GM18873 (cell line): ENCODE results near the gene MKNK2.

Experiments used
- ATAC-seq: cut with Tn5 transposase; IDR thresholded peaks from one replicate; pipeline ENCODE4 v1.9.1; 2021; ENCODE audit warnings: mild to moderate bottlenecking, moderate library complexity, moderate number of reproducible peaks; ENCODE audit not compliant: unreplicated experiment, low FRiP score

Gene MKNK2

DNA sequence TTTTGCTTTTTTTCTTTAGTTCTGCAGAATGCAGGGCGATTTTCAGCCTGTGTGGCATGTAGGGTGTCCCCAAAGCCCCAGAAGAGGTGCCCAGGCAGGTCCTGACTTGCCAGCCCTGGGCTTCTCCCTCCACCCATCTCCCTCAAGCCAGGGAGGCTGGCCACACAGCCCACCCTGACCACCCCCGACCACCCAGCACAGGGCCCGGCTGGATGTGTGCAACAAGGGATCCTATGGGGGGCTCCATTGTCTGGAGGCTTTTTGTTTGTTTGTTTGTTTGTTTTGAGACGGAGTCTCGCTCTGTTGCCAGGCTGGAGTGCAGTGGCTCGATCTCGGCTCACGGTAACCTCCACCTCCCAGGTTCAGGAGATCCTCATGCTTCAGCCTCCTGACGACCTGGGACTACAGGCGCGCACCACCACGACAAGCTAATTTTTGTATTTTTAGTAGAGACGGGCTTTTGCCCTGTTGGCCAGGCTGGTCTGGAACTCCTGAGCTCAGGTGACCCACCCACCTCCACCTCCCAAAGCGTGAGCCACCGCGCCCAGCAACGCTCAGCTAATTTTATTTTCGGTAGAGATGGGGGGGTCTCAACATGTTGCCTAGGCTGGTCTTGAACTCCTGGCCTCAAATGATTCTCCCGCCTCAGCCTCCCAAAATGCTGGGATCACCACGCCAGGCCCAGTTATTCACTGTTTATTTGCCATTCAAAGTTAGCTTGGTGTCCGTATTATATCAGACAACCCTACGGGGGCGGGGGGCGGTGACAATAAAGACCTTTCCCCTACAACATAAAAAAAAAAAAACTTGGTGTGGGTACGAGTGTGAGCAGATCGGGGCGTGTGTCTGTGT, 7.8 kb upstream of the MKNK2 start:
- no peak for ATAC-seq

DNA sequence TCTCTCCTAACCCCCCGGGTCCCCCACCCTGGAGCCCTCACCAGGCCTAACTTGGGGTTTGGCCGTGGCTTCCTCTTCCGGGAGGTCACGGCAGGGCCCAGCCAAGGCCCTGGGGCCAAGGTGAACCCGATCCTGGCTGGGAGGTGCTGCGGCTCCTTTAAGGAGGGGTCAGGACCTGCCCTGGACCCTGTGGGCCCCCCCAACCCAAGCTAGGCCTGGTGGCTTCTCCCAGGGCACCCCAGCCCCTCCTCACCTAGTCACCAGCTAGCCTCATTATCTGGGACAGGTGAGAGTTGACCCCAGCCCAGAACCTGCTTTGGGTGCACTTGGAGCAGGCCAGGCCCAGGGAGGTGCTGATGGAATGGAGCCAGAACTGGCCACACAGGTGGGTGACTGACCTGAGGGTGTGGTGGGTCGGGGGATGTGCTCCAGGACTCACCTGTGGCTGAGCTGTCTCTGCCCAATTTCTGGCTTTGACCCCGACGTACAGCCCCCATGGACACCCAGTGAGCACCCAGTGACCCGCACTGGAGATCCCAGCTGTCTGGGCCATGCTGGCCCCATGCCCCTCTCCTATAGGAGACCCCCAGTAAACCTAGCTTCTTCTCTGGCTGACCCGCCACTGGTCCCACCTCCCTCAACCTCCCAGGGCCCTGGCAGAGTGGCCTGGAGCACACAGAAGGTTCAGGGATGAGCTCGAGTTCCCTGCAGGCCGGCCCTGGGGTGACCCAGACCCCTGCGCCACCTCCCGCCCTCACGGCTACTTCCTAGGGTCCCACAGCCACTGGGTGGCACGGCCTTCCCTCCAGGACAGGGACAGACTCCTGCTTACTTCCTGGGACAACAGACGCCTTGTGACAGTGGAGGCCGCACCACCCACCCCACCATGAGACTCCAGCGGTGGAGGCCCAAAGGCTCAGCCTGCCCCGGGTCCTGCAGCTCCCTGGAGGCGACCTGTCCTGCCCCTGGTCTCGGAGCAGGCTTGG, 6.7 kb upstream of the MKNK2 start:
- ATAC-seq, result no peak

DNA sequence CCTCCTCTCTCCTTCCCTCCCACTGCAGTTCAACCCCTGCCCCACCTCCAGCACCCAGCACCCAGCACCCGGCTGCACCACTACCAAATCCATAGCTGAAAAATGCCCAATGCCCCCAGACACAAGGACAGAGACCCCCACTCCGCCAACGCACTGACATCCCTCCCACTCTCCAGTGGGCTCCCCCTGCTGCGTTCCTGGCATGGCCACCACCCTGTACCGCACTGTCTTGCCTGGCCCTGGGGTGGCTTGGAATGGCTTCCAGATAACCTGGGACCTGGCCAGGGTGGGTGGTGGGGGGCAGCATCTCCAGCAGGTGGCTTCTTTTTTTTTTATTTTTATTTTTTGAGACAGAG, 5.8 kb upstream of the MKNK2 start:
- ATAC-seq, result no peak

DNA sequence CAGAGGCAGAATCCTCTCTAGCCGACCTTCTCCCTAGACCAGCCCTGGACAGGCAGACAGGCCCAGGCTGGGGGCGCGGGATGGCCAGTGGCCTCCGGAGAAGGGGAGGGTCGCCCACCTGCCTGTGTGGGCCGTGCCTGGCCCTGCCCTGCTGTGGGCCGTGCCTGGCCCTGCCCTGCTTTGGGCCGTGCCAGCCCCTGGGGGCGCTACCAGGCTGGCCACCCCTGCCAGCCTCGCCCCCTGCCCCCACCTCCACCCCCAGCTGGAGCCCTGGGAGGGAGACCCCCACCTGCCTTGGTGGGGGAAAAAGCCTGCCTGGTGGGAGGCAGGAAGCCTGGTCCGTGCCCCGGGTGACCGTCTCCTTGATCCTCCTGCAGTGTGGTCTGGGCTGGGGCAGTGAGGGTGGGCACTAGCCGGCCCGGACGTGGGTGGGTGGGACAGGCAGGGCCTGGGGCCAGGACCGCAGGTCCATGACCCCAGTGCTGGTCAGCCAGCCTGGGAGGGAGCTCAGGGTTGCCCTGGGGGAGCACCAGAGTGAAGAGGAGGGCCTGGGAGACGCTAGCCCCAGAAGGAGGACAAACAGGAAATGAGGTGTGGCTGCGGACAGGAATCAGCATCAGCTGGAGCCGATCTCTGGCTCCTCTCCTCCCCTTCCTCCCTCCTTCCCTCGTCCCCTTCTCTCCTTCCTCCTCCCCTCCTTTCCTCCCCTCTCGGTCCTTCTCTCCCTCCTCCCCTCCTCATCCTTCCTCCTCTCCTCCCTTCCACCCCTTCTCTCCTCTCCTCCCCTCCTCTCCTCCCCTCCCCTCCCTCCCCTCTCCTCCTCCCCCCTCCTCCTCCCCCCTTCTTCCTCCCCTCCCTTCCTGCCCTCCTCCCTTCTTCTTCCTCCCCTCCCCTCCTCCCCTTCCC, 5.1 kb upstream of the MKNK2 start:
- ATAC-seq, result no peak

DNA sequence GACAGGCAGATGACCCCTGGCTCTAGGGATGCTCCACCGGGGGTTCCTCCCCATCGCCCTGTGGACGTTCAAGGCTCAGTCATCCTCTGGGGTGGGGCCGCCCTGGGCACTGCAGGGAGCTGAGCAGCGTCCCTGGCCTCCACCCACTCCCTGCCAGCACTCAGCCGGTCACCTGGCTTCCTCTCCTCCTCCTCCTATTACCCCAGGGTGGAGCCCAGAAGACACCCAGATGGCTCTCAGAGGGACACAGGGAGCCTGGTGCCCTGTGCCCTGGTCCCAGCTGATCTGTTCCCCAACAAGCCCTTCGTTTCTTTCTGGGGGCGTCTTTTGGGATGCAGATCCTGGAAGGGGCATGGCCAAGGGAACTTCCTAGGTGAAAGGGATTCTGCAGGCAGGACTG, 3.7 kb upstream of the MKNK2 start:
- no peak for ATAC-seq

DNA sequence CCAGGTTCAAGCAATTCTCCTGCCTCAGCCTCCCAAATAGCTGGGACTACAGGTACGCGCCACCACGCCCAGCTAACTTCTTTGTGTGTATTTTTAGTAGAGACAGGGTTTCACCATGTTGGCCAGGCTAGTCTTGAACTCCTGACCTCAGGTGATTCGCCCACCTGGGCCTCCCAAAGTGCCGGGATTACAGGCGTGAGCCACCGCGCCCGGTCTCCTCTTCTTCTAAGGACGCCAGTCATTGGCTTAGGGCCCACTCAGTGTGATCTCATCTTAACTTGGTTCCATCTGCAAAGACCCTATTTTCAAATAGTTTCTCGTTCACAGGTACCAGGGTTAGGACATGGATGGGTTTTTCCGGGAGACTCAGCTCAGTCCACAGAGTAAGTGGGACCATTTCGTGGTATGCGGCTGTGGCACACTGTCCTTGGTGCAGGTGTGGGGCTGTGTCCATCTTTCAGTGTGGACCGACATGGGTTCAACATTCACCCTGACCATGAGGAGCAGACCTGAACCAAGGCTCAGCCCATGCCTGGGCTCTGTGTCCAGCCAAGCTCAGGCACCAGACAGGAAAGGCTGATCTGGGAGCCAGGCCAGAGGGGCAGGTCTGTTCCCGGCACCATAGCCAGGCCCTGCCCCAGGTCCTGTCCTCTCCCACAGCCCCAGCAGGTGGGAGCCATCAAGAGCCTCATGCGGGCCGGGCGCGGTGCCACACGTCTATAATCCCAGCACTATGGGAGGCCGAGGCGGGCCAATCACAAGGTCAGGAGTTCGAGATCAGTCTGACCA, 2.8 kb upstream of the MKNK2 start:
- ATAC-seq, result no peak

DNA sequence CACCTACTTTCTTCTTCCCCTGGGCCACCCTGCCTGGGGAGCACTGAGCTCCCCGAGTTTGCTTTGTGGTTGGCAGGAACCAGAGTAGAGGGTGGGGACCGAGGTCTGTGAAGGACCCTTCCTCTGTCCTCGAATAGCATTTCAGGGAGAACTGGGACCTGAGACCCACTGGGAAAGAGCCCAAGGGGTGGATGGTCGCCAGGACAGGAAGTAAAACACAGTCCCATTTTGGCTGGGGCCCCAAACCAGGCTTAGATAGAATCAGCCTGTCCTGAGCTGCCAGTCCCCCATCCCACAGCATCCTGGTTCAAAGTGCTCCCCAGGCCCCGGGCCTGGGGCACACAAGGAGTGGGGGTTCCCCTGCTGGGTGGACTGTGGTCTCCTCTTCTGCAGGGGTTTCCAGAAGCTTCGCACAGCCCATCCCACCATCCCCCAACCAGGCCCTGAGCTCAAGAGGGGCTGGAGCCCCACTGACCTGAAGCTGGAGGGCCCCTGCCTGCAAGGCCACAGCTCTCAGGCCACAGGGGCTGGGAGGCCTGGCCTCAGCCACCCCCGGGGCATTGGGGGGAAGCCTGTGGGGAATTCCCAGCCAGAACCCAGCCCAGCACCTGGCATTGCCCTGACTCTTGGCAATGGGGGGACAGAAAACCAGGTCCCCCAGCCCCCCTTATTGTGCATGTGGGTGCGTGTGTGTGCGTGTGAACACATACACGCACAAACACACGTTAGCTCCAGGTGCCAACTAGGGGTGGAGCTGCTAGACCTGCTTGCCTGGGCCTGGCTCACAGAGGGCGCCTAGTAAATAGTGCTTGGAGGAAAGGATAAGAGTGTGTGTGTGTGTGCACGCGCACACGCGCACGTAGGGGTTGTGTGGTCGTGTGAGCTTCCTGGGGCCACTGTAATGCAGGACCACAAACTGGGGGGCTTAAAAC, 995 bp upstream of the MKNK2 start:
- no peak for ATAC-seq

DNA sequence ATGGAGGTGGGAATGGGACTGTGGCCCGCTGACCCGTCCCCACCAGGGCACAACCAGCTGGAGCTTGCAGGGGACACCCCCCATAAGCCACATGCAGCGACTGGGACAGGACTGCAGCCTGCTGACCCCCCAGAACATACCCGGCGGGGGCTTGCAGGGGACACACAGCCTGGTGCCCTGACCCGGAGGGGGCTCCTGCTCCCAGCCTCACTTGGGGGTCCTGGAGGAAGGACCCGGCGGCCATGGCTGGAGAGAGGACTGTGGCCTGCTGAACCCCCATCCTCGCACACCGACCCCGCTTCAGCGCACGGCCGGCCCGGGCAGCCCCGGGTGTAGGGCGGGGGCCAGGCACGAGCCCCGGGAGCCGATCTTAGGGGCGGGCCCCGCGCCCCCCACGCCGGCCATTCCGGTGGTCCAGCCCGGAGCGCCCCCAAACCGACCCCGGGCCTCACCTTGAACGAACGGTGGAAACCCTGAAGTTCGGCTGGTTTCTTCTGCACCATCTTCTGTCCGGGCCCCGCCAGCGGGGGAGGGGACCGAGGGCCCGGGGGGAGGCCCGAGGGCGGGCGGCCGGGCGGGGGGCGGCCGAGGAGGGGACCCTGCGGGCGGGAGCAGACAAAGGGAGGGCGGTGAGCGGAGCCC, 574 bp downstream of the MKNK2 start:
- peak; percentile 5 for ATAC-seq

DNA sequence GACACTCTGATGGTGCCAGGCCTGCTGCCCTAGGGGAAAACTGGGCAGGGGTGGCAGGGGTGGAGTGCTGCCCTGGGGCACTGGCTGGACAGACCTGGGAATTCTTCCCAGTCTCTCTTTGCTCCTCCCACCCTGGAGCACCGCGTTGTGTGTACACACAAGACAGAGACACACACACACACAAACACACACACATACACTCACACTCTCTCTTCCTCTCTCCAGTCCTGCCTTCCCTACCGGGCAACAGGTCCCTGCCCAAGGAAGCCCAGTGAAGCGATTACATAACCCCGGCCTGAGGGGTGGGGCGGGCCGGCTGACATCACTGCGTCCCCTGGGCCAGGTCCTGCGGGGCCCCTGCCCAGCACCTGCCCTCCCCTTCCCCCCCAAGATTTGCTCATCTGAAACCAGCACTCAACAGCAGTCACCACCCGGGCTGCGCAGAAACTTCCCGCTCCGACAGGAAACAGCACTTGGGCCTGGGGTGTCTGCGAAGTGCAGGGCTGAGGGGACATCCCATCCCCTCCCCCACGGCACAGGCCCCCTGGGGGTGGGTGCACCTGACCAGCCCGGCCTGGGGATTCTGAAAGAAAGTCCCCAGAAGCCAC, 1.2 kb downstream of the MKNK2 start:
- peak; percentile 3 for ATAC-seq

DNA sequence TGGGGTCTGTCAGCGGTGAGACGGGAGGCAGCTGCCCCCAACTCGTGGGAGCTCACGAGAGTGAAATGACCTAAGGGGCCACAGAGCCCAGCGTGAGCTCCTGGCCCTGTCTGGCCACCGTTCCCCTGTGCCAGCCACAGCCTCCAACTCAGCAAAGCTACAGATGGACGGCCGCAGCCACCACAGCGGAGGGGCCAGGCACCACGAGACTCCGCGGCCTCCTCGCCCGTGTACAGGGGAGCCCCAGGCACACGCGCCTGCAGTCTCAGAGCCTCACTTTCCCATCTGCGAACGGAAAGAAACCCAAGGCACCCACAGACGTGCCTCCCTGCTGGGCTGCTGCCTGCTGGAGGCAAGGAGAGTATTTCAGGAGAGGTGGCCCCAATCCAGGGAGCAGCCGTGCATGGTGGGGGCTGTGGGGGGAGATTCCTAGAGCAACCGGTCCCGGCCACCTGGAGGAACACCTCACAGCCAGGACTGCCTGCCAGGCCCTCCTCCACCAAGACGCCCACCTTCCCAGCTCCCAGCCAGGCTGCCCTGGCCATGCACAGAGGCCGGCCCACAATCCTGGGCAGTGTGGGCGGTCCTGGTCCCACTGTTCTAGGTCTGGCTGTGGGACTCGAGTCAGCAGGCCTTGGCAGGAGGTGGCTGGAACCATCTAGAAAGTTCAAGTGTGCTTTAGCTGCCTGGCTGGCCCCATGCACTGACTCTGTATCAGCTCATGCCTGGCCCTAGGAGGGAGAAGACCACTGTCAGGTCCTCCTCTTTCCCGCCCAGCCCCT, 1.9 kb downstream of the MKNK2 start:
- ATAC-seq, result no peak

DNA sequence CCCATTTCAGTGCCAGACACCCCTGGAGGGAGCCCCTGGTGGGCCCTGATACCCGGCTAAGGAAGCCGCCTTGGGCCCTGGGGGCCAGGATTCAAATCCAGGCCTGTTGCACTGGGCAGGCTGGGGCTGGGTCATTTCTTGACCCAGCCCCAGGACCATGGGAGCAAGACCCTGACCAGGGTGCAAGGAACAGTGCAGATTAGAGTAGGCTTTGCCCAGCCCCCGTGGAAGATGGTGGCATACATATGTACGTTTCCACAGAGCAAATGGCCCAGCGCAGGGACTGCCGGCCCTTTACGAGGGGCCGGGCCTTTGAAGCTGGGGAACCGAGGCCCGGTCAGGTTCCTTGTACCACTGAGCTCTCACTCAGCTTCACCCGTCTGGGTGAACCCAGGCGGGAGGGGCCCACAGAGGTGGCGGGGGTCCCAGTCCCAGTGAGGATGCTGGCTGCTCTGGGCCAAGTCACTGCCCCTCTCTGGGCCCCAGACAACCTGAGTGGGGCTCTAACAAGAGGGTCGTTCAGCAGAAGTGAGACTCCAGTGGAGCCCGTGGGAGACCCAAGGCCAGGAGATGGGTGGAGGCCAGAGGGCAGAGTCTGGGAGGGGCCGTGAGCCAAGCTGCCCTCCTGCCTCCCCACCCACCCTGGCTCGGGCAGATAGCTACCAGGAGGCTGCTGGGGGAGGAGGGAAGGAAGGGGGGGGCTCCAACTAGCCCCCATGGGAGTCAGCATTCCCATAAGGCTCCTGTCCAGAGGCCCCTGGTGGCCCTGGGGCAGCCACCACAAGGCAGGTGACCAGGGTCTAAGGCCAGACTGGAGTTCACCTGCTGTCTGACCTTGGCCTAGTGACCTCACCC, 2.7 kb downstream of the MKNK2 start:
- no peak for ATAC-seq

DNA sequence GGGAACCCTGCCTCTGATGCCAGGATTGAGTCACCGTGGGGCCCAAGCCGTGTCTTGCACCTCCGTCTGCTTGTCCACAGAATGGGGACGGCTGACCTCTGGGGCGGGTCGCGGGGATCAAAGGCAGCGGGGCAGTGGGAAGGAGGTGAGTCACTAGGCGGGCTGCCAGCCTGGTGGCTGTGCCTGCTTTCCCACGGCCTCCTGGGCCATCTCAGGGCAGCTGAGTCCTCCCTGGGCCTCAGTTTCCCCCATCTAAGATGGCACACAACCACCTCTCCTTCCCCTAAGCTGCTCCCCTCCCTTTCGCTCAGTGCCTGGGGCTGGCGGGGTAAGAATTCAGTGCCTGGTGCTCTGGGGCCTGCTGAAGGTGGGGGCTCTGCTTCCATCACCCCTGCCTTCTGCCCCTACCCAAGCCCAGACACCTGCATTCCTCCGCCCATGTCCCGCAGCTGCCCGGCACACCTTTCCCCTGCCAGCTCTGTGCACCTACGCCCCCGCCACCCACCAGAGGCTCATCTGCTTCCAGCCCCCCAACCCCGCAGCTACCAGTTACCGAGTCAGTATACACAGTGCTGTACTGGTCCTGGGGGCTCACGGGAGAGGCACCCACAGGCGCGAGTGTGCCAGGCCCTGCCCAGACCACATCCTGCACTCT, 3.5 kb downstream of the MKNK2 start:
- no peak for ATAC-seq

DNA sequence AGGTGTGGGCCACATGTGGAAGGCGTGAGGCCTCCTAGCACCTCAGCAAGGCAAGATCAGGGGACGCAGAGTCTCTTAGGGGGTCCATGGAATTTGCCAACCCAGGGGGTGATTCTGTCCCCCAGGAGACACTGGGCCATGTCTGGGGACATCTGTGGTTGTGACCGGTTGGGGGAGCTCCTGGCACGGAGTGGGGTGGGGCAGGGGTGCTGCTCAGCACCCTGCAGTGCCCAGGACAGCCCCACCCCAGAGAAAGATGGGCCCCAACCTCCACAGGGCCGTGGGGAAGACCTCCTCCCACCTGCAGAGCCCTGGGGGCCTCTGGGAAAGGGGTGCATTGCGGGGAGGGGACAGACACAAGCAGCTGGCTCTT, 4.0 kb downstream of the MKNK2 start:
- no peak for ATAC-seq

DNA sequence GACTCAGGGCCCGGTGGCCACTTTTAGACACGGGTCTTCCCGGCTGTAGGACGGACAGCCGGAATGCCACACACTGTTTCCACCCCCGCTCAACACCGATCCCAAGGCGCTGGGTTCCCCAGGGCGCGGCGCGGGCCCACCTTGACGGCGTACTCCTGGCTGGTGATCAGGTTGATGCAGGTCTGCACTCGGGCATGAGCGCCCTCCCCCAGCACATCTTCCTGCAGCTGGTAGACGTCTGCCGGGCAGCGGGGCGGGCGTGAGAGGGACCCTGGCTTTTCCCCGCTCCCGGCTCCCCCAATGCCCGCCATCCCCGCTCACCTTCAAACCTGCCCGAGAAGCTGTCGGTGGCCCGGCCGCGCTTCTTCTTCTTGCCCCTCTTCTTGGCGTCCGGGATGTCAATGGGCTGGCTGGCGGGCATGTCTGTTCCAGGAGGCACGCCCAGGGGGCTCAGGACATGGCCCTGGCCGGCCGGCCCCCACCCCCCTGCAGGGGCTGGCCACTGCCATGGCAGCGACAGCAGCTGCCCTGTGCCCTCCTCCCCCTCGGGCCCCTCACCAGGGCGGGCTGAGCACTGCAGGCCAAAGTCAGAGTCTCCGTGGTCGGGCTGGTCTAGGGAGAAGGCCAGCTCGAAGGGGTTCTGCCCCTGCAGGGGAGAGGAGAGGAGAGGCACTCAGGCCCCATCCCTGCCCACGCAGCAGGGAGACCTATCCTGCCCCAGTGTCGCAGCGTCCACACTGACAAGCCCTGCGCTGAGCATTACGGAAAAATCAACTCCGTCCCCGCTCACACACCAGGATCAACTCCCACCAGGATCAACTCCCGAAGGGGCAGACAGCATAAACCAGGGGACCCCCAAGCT, 4.8 kb downstream of the MKNK2 start:
- no peak for ATAC-seq
